Measurements from ENCODE around the gene SRCIN1.
A peak's percentile ranks its signal among the peaks of the same experiment; 100 is the strongest.

The SRCIN1 gene

DNA sequence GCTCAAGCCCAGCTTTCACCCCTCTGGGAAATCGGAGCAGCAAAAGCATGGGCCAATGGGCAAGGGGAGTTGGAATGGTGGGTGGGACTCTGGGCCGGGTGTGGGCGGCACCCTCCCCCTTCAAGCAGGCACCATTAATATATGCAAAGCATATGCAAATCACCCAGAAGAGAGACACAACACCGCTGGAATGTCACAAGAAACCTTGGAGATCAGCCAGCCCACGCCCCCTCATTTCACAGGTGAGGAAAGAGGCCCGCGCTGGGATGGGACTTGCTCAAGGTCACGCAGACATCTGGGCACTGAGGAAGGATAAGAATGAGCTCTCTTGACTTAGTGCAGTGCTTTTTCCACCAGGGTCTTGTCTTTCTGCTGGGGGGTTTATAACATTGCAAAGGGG, 4.8 kb downstream of the SRCIN1 start:
- no peak for DNase-seq (ENCODE audit: low read depth, low spot score)

DNA sequence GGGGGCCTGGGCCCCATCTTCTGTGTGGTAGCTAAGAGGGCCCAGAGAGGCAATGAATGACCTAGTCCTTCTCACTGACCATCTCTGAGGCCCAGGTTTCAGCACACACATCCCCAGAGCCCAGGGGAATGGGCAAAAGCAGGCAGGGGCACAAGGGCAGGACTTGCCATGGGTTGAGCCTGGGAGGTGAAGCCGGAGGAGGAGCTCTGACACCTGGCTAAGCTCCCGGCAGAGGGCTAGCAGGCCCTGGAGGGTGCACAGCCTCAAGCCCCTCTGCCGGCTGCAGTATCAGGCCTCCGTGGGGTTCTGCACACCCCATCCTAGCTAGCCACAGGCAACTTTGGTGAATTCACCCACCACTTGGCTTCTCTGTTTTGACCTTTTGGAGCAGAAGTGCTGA, 5.3 kb downstream of the SRCIN1 start:
- no peak for DNase-seq (ENCODE audit: low read depth, low spot score)

DNA sequence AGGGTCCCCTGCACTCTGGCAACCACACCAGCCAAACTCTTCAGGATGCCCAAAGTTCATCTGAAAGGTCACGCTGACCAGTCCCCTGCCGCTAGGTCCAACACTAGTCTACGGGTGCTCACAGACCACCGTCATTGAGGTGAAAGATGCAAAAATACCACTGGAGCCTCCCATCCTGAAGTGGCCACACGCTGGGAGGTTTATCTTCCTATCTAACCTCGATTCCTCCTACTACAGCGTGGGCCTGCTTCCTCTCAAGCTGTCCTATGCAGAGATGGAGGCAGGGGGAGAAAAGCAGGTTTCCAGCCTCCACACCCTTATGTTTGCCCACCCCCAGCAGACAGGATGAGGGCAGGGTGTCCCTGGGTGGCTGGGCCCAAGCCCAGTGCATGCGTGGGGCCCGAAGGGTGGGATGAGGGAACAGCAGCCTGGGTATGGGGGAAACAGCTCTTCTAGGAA, 6.3 kb downstream of the SRCIN1 start:
- DNase-seq (ENCODE audit: low read depth, low spot score) = no peak

DNA sequence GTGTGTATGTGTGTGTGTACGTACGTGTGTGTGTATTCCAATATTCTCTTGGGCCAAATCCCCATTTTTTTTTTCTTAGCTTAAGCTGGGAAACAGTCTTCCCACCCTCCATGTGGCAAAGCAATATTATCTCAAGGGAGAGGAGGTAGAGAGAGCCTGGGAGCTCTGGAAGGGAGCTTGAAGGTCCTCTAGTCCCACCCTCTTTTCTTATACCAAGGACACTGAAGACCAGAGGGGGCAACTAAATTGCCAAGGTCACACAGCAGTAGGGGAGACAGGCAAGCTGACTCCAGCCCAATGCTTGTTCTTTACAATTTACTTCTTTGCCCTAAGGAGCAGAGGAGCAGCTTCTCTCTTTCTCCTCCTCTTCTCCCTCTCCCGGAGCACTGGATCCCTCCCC, 6.8 kb downstream of the SRCIN1 start:
- no peak for DNase-seq (ENCODE audit: low read depth, low spot score)

DNA sequence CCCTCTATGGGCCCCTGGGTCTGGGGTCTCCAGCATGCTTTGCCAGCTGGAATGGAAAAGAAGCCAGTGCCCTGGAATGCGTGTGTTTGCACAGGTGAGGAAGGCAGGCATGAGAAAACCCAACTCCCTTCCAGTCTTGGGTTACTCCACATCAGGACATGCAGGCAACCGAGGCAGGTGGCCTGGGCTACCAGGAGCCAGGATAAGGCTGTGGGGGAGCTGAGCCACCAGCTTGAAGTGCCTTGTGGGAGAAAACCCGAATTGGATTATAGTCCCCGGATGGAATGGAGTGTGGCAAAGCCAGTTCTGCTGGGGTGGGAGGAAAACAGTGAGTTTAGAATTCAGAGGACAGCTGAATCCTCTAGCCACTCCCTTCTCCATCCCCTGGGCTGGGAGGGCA, 7.2 kb downstream of the SRCIN1 start:
- DNase-seq (ENCODE audit: low read depth, low spot score) = peak; percentile 84

DNA sequence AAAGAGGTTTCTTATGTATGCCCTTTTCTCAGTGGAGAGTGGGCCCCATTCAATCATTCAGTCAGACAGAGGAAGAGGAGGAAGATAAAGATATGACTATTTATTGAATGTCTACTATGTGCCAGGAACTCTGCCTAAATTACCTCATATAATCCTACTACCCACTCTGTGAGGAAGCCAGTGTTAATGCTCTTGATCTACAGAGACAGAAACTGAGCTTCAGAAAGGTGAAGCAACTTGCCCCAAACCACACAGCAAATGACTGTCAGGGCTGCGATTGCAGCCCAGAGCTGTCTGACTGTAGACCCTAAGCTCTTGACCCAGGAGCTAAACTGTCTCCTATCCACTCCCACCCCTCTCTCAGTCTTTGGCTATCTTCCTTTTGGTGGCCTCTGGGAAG, 8.4 kb downstream of the SRCIN1 start:
- DNase-seq (ENCODE audit: low read depth, low spot score) = no peak

DNA sequence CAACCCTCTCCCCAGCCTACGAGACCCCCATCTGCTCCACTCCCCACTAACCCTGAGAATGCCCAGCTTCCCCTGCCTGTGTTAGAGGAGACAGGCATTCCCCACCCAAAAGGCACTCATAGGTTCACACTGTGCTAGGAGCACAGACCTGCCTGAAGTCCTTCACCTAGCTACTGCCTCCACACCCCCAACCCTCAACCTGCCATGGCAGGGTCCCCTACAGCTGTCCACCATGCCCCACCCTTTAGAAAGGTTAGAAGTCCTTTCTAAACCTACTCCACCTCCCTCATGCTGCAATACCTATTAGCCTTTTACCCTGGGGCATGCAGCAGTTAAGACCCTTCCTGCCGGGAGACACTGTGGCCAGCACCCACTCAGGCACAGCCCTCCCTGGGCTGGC, 9.1 kb downstream of the SRCIN1 start:
- no peak for DNase-seq (ENCODE audit: low read depth, low spot score)

DNA sequence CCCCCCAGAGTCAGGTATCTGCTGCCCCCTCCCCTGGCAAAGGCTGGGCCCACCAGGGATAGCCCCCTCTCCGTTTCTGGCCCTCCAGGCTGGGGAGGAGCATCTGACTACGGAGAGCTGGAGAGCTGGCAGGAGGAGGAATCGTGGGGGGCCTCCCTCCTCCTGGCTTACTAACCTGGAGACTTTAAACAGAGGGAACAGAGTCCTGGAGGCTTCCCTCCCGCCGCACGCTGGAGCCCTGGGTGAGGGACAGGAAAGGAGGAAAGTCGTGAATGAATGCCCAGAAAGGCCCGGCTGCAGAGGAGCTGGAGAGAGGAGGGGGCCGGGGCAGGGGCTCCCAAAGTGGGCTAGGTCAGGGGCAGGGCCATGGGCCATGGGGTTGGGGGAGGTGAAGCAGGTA, 9.9 kb downstream of the SRCIN1 start:
- DNase-seq (ENCODE audit: low read depth, low spot score) = no peak

DNA sequence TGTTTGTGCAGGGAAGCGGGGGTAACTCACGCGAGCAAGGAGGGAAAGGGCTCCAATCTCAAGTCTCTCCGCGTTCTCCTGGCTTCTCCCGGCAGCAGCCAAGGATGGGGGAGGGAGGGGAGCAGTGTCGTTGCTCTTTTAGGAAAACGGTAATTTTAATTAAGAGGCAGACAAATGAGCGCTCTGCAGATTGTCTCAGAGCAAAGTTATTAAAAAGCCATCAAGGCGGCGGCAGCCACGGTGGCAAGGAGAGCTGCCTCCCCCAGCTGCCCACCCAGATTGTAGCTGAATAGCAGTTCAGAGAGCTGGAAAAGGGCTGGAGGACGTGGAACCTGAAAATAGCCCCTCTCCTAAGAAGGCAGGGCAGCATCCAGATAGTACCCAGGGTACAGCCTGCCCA, 11.6 kb downstream of the SRCIN1 start:
- no peak for DNase-seq (ENCODE audit: low read depth, low spot score)

DNA sequence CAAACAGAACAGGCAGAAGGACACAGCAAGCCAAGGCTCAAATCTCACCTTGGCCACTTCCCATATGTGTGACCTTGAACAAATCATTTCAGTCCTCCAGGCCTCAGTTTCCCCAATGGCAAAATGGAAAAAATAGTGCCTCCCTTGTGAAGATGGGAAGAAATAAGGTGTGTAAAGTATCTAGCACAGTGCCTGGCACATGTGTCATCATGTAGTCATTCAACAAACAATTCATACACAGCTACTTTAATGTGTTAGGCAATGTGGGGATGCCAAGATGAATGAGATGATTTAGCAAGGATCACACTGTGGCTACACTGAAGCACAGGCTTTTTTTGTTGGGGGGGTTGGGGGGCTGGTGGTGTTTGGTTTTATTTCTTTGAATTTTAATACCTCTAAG, 13.3 kb downstream of the SRCIN1 start:
- no peak for DNase-seq (ENCODE audit: low read depth, low spot score)

DNA sequence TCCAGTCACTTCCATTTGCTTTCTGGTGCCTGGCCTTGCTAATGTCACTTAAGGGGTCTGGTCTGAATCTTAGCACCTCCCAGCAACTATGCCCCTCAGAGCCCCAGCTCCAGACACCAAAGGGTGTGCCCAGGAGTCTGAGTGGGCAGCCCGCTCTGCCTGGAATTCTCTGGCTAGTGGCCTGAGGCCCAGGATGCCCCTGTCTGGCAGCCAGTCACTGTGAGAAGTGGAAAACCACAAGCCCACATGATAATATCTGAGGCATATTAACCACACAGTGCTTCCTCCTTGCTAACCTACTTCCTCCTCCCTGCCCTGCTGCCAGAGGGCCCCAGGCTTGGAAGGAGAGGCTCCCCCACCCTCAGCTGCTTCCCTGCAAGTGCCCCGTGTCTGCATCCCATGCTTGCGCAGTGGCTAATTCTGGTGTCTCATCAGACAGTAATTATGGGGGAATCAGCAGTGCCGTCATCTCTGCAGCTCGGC, 14.0 kb downstream of the SRCIN1 start:
- peak; percentile 60 for DNase-seq (ENCODE audit: low read depth, low spot score)

DNA sequence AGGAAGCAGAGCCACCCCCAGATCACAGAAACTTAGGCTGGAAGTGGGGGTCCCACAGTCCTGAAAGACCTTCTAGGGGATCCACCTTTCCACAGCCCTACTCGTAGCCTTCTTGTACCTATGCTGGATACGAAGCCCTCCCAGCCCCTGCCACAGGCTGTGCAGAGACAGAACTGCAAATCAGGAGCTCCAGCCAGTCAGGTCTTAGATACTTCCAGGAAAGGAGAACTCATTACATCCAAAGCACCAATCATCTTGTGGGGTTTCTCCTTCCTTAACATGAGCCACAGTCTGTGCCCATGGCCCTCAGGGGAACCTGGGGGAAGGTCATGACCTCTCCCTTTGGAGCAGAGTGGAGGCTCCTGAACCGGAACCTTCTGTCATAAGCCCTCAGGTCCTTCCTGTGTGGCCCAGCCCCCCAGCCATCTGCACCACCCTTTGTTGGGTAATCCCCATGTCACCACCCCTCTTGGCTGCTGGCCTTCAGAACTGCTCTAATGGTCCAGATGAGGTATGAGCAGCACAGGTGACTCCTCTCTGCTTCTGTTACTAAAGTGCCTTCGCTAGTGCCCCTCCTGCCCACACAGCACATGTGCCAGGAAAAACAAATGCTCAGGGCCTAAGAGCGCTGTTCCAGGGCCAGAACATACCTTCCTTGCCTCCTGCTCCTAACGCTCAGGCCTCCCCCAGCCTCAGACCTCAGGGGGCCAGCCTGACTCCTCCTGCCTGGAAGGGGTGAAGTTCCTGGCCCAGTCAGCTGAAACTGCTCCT, 14.6 kb downstream of the SRCIN1 start:
- peak; percentile 25 for DNase-seq (ENCODE audit: low read depth, low spot score)

DNA sequence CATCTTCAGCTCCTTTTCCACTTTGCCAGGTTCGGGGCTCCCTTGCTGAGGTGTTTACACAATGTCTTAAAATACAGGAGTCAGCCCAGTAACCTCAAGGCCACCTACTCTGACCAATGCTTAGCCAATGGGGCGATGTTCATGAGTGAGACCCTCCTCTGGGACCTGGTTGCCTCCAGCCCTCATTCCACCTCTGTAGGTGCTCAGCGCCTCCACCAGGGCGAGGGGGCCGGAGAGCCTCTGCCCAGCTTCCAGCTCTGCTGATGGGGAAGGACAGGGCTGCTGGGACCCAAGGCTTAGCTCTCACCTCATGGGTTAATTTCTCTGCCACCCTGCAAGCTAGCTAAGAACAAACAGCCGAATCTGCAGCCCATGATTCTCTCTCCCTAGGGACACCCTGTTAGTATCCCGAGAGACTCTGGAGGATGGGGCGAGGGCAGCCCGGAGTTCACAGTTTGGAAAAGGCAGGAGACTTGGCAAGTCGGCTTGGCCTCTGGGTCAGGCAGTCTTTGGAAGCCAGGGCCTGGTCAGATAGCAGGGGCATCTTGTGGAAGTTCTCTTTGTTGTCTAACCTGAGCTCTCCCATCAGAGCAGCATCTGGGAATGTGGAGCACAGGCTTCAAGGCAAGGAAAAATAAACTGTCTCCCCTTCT, 16.2 kb downstream of the SRCIN1 start:
- no peak for DNase-seq (ENCODE audit: low read depth, low spot score)

DNA sequence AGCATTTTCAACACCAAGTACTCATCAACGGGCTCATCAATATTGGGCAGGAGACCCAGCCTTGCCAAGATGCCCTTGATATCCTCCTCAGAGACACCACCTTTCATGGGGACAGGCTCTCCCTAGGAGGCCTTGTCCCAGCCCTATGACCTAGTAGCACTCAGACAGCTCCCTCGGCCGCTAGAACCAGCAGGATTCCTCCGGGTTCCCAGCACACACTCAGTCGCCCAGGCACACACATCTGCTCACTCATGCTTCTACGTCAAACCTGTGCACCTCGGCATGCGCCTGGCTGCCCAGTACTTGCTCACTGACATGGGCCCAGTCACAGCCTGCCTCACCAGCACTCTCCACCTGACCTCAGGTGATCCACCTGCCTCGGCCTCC, 17.0 kb downstream of the SRCIN1 start:
- no peak for DNase-seq (ENCODE audit: low read depth, low spot score)

DNA sequence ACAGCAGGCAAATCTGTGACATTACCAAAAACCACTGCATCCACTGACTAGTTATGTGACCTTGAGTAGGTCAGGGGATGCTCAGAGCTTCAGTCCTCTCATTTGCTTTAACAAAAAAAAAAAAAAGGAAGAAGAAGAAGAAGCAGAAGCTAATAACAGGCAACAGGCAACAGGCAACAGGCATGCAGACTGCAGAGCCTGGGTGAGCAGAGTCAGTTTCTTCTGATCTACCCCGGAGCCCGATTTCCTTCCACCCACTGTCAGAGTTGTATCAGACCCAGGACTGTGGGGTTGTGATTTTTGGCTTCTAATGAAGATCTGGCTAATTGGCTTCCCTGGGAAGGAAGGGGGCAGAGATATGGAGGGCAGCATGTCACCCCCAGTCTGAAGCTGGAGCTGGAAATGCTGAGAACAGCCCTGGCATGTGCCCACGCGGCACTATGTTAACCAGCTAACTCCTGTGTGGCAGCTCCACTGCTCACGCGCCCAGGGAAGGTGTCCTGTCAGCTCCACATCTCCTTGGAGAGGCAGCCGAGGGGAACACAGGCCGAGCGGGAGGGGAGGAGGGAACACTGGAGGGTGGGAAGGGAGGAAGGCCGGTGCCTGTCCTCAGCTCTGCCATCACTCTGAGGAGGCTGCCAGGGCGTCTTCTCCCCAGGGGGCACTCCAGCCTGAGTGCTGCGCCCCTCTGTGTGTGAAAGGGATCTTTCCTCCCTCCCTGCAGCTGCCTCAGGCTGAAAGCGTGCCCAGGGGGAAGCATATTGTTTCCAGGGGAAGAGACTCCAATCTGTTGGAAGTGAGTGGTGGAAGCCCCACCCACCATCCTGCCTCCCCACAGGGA, 17.6 kb downstream of the SRCIN1 start:
- DNase-seq (ENCODE audit: low read depth, low spot score) = no peak

DNA sequence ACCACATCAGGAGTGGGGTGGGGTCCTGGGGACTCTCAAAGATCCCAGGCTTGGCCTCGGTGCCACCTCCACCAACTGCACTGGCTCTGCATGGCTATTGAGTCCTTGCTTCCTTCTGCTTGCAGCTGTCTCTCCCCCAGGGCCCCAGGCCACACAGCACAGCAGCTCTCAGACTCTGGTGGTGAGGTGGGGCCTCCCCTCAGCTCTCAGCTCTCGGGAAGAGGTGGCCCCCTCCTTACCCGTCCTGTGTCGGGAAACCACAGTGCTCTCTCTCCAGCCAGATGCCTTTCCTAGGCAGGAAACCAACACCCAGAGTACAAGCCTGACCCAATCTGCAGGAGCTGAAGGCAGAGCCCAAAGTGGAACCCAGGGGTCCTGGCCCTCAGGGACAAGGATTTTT, 18.5 kb downstream of the SRCIN1 start:
- DNase-seq (ENCODE audit: low read depth, low spot score) = no peak

DNA sequence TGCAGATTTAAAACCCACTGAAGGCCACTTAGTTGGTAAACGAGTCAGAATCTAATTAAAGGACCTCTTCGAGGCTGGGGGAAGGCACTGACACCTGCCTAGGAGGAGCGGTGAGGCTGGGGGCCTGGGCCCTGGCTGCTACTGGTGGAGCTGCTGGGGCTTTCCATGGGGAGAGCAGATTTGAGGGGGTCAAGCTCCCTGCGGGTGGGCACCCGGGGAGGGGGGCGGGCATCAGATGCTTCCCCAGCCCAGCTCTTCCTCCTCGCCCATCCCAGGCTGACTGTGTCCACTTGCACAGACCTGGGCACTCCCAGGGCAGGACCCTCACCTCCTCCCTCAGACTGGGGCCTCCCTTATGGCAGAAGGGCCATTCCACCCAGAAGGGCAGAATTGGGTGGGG, 19.0 kb downstream of the SRCIN1 start:
- DNase-seq (ENCODE audit: low read depth, low spot score) = no peak

DNA sequence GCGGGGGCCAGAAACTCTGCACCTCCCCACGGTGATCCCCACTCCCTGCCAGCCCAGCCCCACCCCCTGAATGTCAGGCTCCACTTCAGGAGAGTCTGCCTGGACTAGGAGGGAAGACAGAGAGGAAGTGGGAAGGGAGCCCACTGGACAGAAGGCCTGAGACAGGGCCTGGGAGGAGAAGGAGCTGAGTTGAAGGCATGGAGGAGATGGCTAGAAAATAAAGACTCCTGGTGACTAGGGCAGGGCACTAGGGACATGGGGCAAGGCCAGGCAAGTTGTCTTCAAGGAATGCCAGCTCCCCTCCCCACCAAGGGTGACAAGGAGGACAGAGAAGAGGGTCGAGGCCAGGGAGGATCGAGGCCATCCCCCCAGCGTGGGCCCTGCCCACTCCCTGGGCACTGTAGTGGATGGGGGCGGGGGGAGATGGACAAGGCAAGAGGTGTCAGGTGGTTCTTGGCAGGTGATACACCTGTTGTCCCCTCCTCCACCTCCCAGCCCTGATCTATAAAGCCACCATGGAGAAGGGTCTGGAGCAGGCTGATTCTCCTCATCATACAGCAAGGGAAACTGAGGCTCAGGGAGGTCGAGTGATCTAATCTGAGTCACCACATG, 19.7 kb downstream of the SRCIN1 start:
- DNase-seq (ENCODE audit: low read depth, low spot score) = no peak

DNA sequence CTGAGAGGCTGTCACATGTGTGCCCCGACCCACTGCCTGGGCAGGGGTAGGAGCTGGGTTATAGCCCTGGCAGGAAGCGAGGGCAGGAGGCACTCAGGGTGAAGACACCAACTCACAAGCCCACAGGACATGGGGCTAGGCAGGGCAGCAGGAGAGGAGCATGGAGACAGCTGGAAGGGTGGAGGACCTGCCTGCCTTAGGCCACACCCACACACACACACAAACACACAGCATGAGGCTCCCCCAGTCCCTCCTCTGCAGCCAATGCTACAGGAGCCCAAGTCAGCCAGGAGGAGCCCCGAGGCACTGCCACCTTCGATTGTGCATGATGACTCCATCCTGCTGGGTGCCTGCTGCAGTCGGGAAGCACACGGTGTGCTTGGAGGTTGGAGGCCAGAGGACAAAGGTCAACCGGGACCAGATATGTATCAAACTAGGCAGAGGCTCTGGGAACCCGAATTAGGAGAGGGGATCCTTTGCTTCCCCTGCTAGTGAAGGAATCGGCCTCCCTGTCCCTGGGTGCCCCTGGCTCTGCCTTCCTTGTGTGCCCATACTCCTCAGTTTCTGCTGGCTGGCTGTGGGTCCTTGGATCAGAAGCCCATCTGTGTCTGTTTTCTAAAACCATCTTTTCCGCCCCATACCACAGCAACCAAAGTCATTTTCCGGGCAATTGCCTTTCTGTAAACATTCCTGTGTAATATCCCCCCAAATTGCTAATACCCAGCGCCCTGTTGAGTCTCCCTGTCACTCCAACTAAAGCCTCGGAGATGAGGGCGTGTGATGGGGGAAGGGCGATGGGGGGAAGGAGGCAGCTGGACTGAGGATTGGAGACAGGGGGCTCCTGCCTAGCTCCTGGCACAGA, 20.5 kb downstream of the SRCIN1 start:
- no peak for DNase-seq (ENCODE audit: low read depth, low spot score)

DNA sequence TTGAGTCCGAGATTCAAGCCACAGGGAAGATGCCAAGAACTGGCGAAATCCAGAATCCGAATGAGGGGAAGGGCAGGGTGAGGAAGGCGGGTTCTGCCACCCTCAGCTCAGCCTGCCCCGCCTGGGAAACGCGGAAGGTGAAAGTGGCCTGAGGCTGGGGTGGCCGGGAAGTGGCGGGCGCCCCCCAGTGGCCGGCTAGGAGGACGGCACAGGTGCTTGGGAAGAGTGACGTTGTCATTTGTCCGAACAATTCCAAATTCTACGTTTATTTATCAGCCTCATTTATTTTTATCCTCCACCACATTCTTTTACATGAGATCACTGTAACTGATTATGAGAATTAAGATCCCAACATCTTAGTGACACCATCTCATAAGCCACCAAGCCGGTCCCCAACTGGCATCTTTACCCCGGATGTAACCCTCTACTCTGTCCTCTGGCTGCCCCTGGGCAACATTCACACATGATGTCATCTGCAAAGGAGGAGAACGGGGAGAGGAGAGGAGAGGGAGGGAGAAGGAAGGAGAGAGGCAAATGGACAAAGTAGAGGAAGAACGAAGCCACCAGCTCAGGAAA, 21.3 kb downstream of the SRCIN1 start:
- peak; percentile 73 for DNase-seq (ENCODE audit: low read depth, low spot score)
